ENCODE results near the gene PAQR4. TPM values are rescaled to one million over a fixed set of nuclear protein-coding genes. Genes with fewer than 3 reads are reported as not detected.
"Not testable (repeated sequence)": the region's sequence is repeated elsewhere in the genome, so short reads cannot be mapped to it uniquely, and the experiment has no call there.

Gene PAQR4
- total and polyA plus RNA-seq, 5 experiments from 2014 or later: 0.27 to 0.79 (median 0.44) TPM; not detected in 1

GRCh38 chr16:2930236-2930635, 38.9 kb upstream of the PAQR4 start:
- DNase-seq (peak in 1 of 10 donors; percentile 60), ATAC-seq (no peak)
- H3K27me3 Mint-ChIP-seq: no peaks in the 10 kb centered on the region
- POLR2A ChIA-PET: interaction anchor here (1.2 kb wide), 1 partner anchor 18 kb away, joined by 3 read pairs; the partner anchor contains the start of gene FLYWCH1
- H3K27ac Mint-ChIP-seq: no peak overlapping the region
- H3K9me3 Mint-ChIP-seq: no peaks in the 10 kb centered on the region
- peaks cover 0 to 29% (median 5%) of the 10 kb centered on the region in 3 donors for H3K36me3 Mint-ChIP-seq
- no peak overlapping the region for H3K4me3 Mint-ChIP-seq
- H3K4me1 Mint-ChIP-seq: peaks cover 10 to 22% (median 15%) of the 10 kb centered on the region in 4 donors

- POLR2A ChIA-PET: interaction anchor here (0.9 kb wide), 1 partner anchor 28 kb away, joined by 6 read pairs; no protein-coding TSS in a partner anchor
- H3K36me3 Mint-ChIP-seq: peaks cover 0 to 38% (median 5%) of the 10 kb centered on the region in 3 donors
- DNase-seq: peak in 1 of 10 donors; percentile 11
- H3K27me3 Mint-ChIP-seq, ATAC-seq, H3K4me3 Mint-ChIP-seq, H3K9me3 Mint-ChIP-seq, H3K27ac Mint-ChIP-seq: not testable (repeated sequence)
- H3K4me1 Mint-ChIP-seq: peaks cover 10 to 20% (median 15%) of the 10 kb centered on the region in 4 donors
Measured at GRCh38 chr16:2931231-2931914, 37.8 kb upstream of the PAQR4 start.

GRCh38 chr16:2933136-2933535, 36.0 kb upstream of the PAQR4 start:
- ATAC-seq (no peak), DNase-seq (peak in 1 of 10 donors; percentile 37)
- H3K4me3 Mint-ChIP-seq: no peak overlapping the region
- H3K27ac Mint-ChIP-seq: no peak overlapping the region
- peaks cover 0 to 44% (median 5%) of the 10 kb centered on the region in 3 donors for H3K36me3 Mint-ChIP-seq
- H3K9me3 Mint-ChIP-seq: no peaks in the 10 kb centered on the region
- POLR2A ChIA-PET: interaction anchor here (0.6 kb wide), 2 partner anchors 20 to 1758 kb away, joined by 3 to 5 read pairs; no protein-coding TSS in a partner anchor
- no peaks in the 10 kb centered on the region for H3K27me3 Mint-ChIP-seq
- H3K4me1 Mint-ChIP-seq: peaks cover 0 to 8% (median 5%) of the 10 kb centered on the region in 4 donors

GRCh38 chr16:2933701-2934100, 35.4 kb upstream of the PAQR4 start:
- Mint-ChIP-seq H3K36me3 (peaks cover 0 to 50% (median 5%) of the 10 kb centered on the region in 3 donors), H3K9me3 (no peaks in the 10 kb centered on the region), H3K27ac (no peak overlapping the region), H3K4me3 (no peak overlapping the region), H3K27me3 (no peaks in the 10 kb centered on the region), H3K4me1 (peaks cover 0 to 8% (median 5%) of the 10 kb centered on the region in 4 donors)
- POLR2A ChIA-PET: no interaction called here
- DNase-seq (peak in 1 of 10 donors; percentile 37), ATAC-seq (no peak)

GRCh38 chr16:2934450-2934849, 34.7 kb upstream of the PAQR4 start:
- Mint-ChIP-seq H3K36me3 (peaks cover 0 to 57% (median 7%) of the 10 kb centered on the region in 3 donors), H3K27ac (peak overlapping the region in 1 of 10 donors; percentile 16), H3K9me3 (no peaks in the 10 kb centered on the region), H3K4me1 (peaks cover 0 to 8% (median 5%) of the 10 kb centered on the region in 4 donors), H3K4me3 (no peak overlapping the region), H3K27me3 (no peaks in the 10 kb centered on the region)
- POLR2A ChIA-PET: no interaction called here
- peak in 1 of 10 donors; percentile 34 for DNase-seq
- no peak for ATAC-seq

- POLR2A ChIA-PET: interaction anchor here (0.5 kb wide), 1 partner anchor 1955 kb away, joined by 3 read pairs; the partner anchor contains the start of gene SOX8
- DNase-seq (peak in 1 of 10 donors; percentile 61), ATAC-seq (no peak)
- Mint-ChIP-seq H3K27ac (no peak overlapping the region), H3K9me3 (no peaks in the 10 kb centered on the region), H3K4me1 (peaks cover 0 to 8% (median 5%) of the 10 kb centered on the region in 4 donors), H3K27me3 (no peaks in the 10 kb centered on the region), H3K36me3 (peaks cover 0 to 75% (median 13%) of the 10 kb centered on the region in 3 donors), H3K4me3 (no peak overlapping the region)
Measured at GRCh38 chr16:2936436-2937011, 32.6 kb upstream of the PAQR4 start.

- no peaks in the 10 kb centered on the region for H3K27me3 Mint-ChIP-seq
- H3K27ac Mint-ChIP-seq: no peak overlapping the region
- ATAC-seq: no peak
- POLR2A ChIA-PET: no interaction called here
- H3K9me3 Mint-ChIP-seq: no peaks in the 10 kb centered on the region
- no peak overlapping the region for H3K4me3 Mint-ChIP-seq
- peaks cover 0 to 77% (median 11%) of the 10 kb centered on the region in 3 donors for H3K36me3 Mint-ChIP-seq
- peaks cover 0 to 8% (median 5%) of the 10 kb centered on the region in 4 donors for H3K4me1 Mint-ChIP-seq
- DNase-seq: no peak
Measured at GRCh38 chr16:2937170-2937569, 32.0 kb upstream of the PAQR4 start.

- peaks cover 0 to 76% (median 15%) of the 10 kb centered on the region in 3 donors for H3K36me3 Mint-ChIP-seq
- no peak overlapping the region for H3K4me3 Mint-ChIP-seq
- POLR2A ChIA-PET: no interaction called here
- ATAC-seq: no peak
- H3K4me1 Mint-ChIP-seq: peaks cover 0 to 5% (median 4%) of the 10 kb centered on the region in 4 donors
- H3K27ac Mint-ChIP-seq: no peak overlapping the region
- H3K27me3 Mint-ChIP-seq: no peaks in the 10 kb centered on the region
- no peaks in the 10 kb centered on the region for H3K9me3 Mint-ChIP-seq
- DNase-seq: peak in 1 of 10 donors; percentile 54
Measured at GRCh38 chr16:2938206-2938605, 30.9 kb upstream of the PAQR4 start.

- ATAC-seq (no peak), DNase-seq (peak in 1 of 10 donors; percentile 3)
- H3K27ac Mint-ChIP-seq: no peak overlapping the region
- peaks cover 0 to 74% (median 17%) of the 10 kb centered on the region in 3 donors for H3K36me3 Mint-ChIP-seq
- no peaks in the 10 kb centered on the region for H3K27me3 Mint-ChIP-seq
- H3K4me3 Mint-ChIP-seq: no peak overlapping the region
- POLR2A ChIA-PET: no interaction called here
- H3K9me3 Mint-ChIP-seq: no peaks in the 10 kb centered on the region
- peaks cover 0 to 5% (median under 1%) of the 10 kb centered on the region in 4 donors for H3K4me1 Mint-ChIP-seq
Measured at GRCh38 chr16:2939968-2940367, 29.2 kb upstream of the PAQR4 start.

GRCh38 chr16:2942045-2942444, 27.1 kb upstream of the PAQR4 start:
- Mint-ChIP-seq H3K4me1 (no peaks in the 10 kb centered on the region), H3K9me3 (no peaks in the 10 kb centered on the region), H3K4me3 (no peak overlapping the region), H3K36me3 (peaks cover 0 to 67% (median 20%) of the 10 kb centered on the region in 3 donors), H3K27ac (peak overlapping the region in 1 of 10 donors; percentile 53), H3K27me3 (no peaks in the 10 kb centered on the region)
- ATAC-seq (no peak), DNase-seq (no peak)
- POLR2A ChIA-PET: no interaction called here

- peaks cover 0 to 58% (median 20%) of the 10 kb centered on the region in 3 donors for H3K36me3 Mint-ChIP-seq
- H3K27ac Mint-ChIP-seq, H3K9me3 Mint-ChIP-seq, H3K4me3 Mint-ChIP-seq, H3K4me1 Mint-ChIP-seq, H3K27me3 Mint-ChIP-seq, ATAC-seq, POLR2A ChIA-PET: not testable (repeated sequence)
- DNase-seq: peak in 1 of 10 donors; percentile 21
Measured at GRCh38 chr16:2943716-2944115, 25.4 kb upstream of the PAQR4 start.

- no peak overlapping the region for H3K27ac Mint-ChIP-seq
- POLR2A ChIA-PET: no interaction called here
- H3K4me1 Mint-ChIP-seq: peaks cover 0 to 2% (median under 1%) of the 10 kb centered on the region in 4 donors
- H3K36me3 Mint-ChIP-seq: peaks cover 0 to 30% (median 15%) of the 10 kb centered on the region in 3 donors
- H3K4me3 Mint-ChIP-seq: no peak overlapping the region
- no peaks in the 10 kb centered on the region for H3K27me3 Mint-ChIP-seq
- ATAC-seq (no peak), DNase-seq (no peak)
- no peaks in the 10 kb centered on the region for H3K9me3 Mint-ChIP-seq
Measured at GRCh38 chr16:2946649-2947048, 22.5 kb upstream of the PAQR4 start.

Data from naive thymus-derived CD8-positive, alpha-beta T cell (primary cell).